DOHH2 (cell line): ENCODE measurements around the gene DRP2.

Experiments used
- EZH2phosphoT487 ChIP-seq: fragments of 200-600 bp; sonication (generic); IDR thresholded peaks from 2 replicates; pipeline ENCODE4 v1.6.1; 2017; ENCODE audit warnings: borderline replicate concordance, mild to moderate bottlenecking, antibody characterized with exemption, low read length, moderate library complexity, mixed read lengths
- TF ChIP-seq, protein P1 (sequence below): fragments of 200-600 bp; sonication (generic); IDR thresholded peaks from one replicate; pipeline ENCODE4 v1.5.1; 2014; ENCODE audit warnings: antibody characterized with exemption, mild to moderate bottlenecking, low read depth, low read length; ENCODE audit not compliant: poor library complexity, severe bottlenecking

DNA sequence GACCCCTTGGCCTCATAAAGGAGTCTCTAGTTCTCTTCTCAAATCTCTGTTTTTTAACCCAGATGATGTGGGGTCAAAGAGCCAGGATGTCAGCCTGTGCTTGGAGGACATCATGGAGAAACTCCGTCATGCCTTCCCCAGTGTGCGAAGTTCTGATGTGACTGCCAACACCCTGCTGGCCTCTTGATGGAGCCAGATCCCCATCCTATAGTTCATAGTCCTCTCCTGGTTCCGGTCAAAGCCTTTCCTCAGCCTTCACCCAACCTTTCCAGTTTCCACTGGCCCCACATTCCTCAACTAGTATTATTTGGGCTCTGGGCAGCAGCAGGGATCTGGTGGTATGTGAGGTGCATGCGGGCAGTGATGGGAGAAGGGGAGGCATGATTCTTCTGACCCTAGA is 40.8 kb downstream of the DRP2 start:
- TF ChIP-seq, protein P1, sequence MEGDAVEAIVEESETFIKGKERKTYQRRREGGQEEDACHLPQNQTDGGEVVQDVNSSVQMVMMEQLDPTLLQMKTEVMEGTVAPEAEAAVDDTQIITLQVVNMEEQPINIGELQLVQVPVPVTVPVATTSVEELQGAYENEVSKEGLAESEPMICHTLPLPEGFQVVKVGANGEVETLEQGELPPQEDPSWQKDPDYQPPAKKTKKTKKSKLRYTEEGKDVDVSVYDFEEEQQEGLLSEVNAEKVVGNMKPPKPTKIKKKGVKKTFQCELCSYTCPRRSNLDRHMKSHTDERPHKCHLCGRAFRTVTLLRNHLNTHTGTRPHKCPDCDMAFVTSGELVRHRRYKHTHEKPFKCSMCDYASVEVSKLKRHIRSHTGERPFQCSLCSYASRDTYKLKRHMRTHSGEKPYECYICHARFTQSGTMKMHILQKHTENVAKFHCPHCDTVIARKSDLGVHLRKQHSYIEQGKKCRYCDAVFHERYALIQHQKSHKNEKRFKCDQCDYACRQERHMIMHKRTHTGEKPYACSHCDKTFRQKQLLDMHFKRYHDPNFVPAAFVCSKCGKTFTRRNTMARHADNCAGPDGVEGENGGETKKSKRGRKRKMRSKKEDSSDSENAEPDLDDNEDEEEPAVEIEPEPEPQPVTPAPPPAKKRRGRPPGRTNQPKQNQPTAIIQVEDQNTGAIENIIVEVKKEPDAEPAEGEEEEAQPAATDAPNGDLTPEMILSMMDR = no peak
- TF ChIP-seq EZH2phosphoT487 = no peak
